Neural cell (in vitro differentiated cells): ENCODE results near the gene CCDC106.

ENCODE experiments used
- CTCF ChIP-seq: fragments of 450-650 bp; IDR thresholded peaks from 2 replicates; pipeline ENCODE4 v1.5.1; 2014; ENCODE audit warnings: antibody characterized with exemption, mild to moderate bottlenecking, moderate library complexity; ENCODE audit not compliant: poor library complexity, severe bottlenecking
- EP300 ChIP-seq: fragments of 450-650 bp; conservative IDR thresholded peaks from 2 replicates; pipeline ENCODE4 v1.6.1; 2014; ENCODE audit warnings: antibody characterized with exemption, mild to moderate bottlenecking, moderate library complexity; ENCODE audit not compliant: poor library complexity, severe bottlenecking
- EZH2 ChIP-seq: fragments of 200-600, 300-800 bp; shearing (Covaris generic), sonication (generic); IDR thresholded peaks from 2 replicates; pipeline ENCODE4 v1.6.1; 2014; ENCODE audit warnings: antibody characterized with exemption, low read length, borderline replicate concordance, mild to moderate bottlenecking; ENCODE audit not compliant: insufficient read depth, poor library complexity, severe bottlenecking
- MXI1 ChIP-seq: fragments of 450-650 bp; conservative IDR thresholded peaks from 2 replicates; pipeline ENCODE4 v1.6.1; 2014; ENCODE audit warnings: antibody characterized with exemption, mild to moderate bottlenecking; ENCODE audit not compliant: poor library complexity, severe bottlenecking
- POLR2AphosphoS5 ChIP-seq: IDR thresholded peaks from 2 replicates; pipeline ENCODE4 v1.6.1; 2012
- RAD21 ChIP-seq: fragments of 450-650 bp; conservative IDR thresholded peaks from 2 replicates; pipeline ENCODE4 v1.6.1; 2014; ENCODE audit warnings: antibody characterized with exemption, mild to moderate bottlenecking, moderate library complexity
- REST ChIP-seq: IDR thresholded peaks from 2 replicates; pipeline ENCODE4 v1.6.1; 2012; ENCODE audit warnings: borderline replicate concordance
- SMC3 ChIP-seq: fragments of 450-650 bp; conservative IDR thresholded peaks from 2 replicates; pipeline ENCODE4 v1.6.1; 2014; ENCODE audit warnings: antibody characterized with exemption, mild to moderate bottlenecking, moderate library complexity; ENCODE audit not compliant: poor library complexity
- TAF1 ChIP-seq: IDR thresholded peaks from 2 replicates; pipeline ENCODE4 v1.6.1; 2012; ENCODE audit warnings: low read depth

- TF ChIP-seq EP300 (no peak), EZH2 (no peak), CTCF (no peak), POLR2AphosphoS5 (no peak), REST (no peak), MXI1 (no peak), SMC3 (no peak), RAD21 (no peak), TAF1 (no peak)
These were observed 47.7 kb downstream of the CCDC106 start for GRCh38 chr19:55695511-55696290.
